ENCODE measurements around the gene GPC5.

GRCh38 chr13:91661692-91662490 lies 263.5 kb downstream of the GPC5 start:
- TF ChIP-seq, protein P1, sequence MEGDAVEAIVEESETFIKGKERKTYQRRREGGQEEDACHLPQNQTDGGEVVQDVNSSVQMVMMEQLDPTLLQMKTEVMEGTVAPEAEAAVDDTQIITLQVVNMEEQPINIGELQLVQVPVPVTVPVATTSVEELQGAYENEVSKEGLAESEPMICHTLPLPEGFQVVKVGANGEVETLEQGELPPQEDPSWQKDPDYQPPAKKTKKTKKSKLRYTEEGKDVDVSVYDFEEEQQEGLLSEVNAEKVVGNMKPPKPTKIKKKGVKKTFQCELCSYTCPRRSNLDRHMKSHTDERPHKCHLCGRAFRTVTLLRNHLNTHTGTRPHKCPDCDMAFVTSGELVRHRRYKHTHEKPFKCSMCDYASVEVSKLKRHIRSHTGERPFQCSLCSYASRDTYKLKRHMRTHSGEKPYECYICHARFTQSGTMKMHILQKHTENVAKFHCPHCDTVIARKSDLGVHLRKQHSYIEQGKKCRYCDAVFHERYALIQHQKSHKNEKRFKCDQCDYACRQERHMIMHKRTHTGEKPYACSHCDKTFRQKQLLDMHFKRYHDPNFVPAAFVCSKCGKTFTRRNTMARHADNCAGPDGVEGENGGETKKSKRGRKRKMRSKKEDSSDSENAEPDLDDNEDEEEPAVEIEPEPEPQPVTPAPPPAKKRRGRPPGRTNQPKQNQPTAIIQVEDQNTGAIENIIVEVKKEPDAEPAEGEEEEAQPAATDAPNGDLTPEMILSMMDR (IDR thresholded peaks at IDR 0.05), result no peak
- no peak for TF ChIP-seq POLR2A (IDR thresholded peaks at IDR 0.05)
